Measurements from ENCODE around the gene RASGRP4. TPM values are rescaled to one million over a fixed set of nuclear protein-coding genes. Genes with fewer than 3 reads are reported as not detected.

RASGRP4 gene
- total RNA-seq, 4 donors from 2014 or later: under 0.01 to 2.0 (median 1.5) TPM; not detected in 1

DNA sequence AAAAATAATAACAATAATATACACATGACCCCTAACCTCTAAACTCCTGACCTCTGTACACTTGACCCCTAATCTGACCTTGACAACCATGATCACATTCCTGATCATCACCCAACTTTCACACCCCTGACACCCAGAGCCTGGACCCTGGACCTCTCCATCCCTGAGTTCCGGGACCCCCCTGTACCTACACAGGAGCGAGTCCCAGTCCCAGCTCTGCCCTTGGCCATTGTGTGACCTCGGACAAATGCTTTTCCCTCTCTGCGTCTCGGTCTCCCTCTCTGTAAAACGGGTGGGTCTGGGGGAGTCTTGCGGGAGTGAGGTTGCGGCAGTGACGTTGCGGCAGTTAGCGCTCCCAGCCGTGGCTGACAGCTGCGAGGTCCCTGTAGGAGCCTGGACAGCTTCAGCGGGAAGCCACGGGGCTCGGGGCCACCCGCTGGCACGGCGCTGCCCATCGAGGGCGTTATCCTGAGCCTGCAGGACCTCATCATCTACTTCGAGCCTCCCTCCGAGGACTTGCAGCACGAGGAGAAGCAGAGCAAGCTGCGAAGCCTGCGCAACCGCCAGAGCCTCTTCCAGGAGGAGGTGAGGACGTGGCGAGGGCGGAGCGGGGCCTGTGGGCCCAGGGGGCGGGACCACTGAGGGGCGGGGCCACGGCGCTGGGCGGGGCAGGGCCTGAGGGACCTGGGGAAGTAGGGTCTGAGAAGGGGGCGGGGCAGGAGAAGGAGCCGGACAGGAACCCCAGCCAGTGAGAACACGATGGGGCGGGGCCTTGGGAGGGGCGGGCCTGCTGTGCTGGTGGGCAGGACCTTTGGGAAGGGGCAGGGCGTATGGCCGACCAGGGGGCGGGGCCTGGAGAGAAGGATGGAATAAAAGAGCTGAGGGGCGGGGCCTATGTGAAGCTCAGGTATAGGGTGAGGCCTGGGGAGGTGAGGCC, 26.7 kb upstream of the RASGRP4 start:
- TF ChIP-seq, protein P1, sequence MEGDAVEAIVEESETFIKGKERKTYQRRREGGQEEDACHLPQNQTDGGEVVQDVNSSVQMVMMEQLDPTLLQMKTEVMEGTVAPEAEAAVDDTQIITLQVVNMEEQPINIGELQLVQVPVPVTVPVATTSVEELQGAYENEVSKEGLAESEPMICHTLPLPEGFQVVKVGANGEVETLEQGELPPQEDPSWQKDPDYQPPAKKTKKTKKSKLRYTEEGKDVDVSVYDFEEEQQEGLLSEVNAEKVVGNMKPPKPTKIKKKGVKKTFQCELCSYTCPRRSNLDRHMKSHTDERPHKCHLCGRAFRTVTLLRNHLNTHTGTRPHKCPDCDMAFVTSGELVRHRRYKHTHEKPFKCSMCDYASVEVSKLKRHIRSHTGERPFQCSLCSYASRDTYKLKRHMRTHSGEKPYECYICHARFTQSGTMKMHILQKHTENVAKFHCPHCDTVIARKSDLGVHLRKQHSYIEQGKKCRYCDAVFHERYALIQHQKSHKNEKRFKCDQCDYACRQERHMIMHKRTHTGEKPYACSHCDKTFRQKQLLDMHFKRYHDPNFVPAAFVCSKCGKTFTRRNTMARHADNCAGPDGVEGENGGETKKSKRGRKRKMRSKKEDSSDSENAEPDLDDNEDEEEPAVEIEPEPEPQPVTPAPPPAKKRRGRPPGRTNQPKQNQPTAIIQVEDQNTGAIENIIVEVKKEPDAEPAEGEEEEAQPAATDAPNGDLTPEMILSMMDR (IDR thresholded peaks at IDR 0.05): no peak
- TF ChIP-seq POLR2A (IDR thresholded peaks at IDR 0.05): no peak
- Histone ChIP-seq H3K4me1 (no peaks in the 10 kb centered on the region), H3K36me3 (no peaks in the 10 kb centered on the region), H3K27me3 (no peaks in the 10 kb centered on the region), H3K9me3 (no peaks in the 10 kb centered on the region), H3K27ac (no peak overlapping the region), H3K4me3 (no peak overlapping the region)
- intact Hi-C loops (cut with DNase I; ENCODE audit: low total_unique reads): no loop called here
- no peak for DNase-seq

DNA sequence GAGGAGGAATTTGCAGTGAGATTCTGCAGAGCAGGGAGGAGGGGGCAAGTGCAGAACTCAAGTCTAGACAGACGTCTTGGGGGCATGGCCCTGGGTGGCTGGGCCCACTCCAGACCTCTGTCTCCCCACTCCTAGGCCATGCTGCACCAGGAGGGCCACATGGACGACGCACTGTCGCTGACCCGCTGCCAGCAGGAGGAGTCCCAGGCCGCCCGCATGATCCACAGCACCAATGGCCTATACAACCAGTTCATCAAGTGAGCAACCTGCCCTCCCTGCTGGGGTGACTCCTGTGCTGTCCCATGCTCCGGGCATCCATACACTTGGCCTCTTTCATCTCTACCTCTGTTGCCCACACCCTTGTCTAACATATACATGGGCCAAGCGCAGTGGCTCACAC, 25.6 kb upstream of the RASGRP4 start:
- no peak for DNase-seq
- H3K4me3 ChIP-seq: no peak overlapping the region
- no peaks in the 10 kb centered on the region for H3K4me1 ChIP-seq
- intact Hi-C loops (cut with DNase I; ENCODE audit: low total_unique reads): no loop called here
- TF ChIP-seq, protein P1 (IDR thresholded peaks at IDR 0.05): no peak
- no peak for TF ChIP-seq POLR2A (IDR thresholded peaks at IDR 0.05)
- H3K27ac ChIP-seq: no peak overlapping the region
- H3K36me3 ChIP-seq: no peaks in the 10 kb centered on the region
- H3K27me3 ChIP-seq: no peaks in the 10 kb centered on the region
- no peaks in the 10 kb centered on the region for H3K9me3 ChIP-seq

DNA sequence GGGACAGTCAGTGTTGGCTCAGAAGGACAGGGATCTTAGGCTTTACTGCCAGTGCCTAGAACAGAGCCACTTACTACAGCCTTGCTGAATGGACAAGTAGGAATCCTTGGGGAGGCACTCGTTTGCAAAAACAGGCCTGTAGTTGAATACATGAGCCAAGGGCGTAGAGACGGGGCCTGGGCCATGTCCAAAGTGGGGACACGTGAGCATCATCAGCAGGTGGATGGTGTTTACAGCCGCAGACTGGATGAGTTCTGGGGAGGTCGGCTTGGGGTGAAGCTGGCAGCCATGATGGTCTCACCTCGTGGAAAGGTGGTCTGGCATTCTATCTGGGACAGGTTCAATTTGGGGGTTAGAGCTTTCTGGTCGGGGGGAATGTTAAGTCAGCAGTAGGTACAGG, 25.0 kb upstream of the RASGRP4 start:
- Histone ChIP-seq H3K27ac (no peak overlapping the region), H3K4me3 (no peak overlapping the region), H3K27me3 (no peaks in the 10 kb centered on the region), H3K36me3 (no peaks in the 10 kb centered on the region), H3K4me1 (no peaks in the 10 kb centered on the region), H3K9me3 (no peaks in the 10 kb centered on the region)
- DNase-seq: no peak
- TF ChIP-seq POLR2A (IDR thresholded peaks at IDR 0.05): no peak
- TF ChIP-seq, protein P1 (IDR thresholded peaks at IDR 0.05): no peak
- intact Hi-C loops (cut with DNase I; ENCODE audit: low total_unique reads): no loop called here

DNA sequence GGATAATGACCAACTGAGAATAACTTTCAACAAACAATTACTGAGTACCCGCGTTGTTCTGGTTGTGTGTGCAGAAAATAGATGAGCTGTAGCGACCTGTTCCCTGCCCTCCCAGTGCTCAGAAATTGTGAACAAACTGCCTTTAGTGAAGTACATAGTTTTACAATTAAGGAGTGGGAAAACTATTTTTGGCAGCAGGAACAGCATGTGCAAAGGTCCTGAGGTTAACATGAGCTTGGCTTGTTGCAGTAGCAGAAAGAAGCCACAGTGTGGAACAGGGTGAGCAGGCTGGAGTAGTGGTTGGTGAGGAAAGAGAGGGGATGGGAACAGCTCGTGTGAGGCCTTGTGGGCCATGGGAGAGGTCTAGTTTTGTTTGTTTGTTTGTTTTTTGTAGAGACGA, 23.5 kb upstream of the RASGRP4 start:
- TF ChIP-seq, protein P1 (IDR thresholded peaks at IDR 0.05): no peak
- no peaks in the 10 kb centered on the region for H3K9me3 ChIP-seq
- H3K4me1 ChIP-seq: no peaks in the 10 kb centered on the region
- no peaks in the 10 kb centered on the region for H3K27me3 ChIP-seq
- no peak for DNase-seq
- H3K27ac ChIP-seq: no peak overlapping the region
- intact Hi-C loops (cut with DNase I; ENCODE audit: low total_unique reads): no loop called here
- H3K4me3 ChIP-seq: no peak overlapping the region
- H3K36me3 ChIP-seq: no peaks in the 10 kb centered on the region

DNA sequence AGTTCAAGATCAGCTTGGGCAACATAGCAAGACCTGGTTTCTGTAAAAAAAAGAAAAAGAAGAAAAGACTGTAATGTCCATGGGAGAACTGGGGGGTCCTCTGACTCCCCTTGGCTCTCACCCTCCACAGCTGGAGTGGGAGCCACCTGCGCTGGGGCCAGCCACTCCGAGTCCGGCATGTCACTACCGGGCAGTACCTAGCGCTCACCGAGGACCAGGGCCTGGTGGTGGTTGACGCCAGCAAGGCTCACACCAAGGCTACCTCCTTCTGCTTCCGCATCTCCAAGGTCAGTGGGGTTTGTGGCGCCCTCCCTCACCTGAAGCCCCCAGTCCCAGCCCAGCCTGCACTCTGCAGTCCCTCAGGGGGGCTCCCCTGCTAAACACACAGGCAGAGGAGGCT, 22.2 kb upstream of the RASGRP4 start:
- TF ChIP-seq, protein P1 (IDR thresholded peaks at IDR 0.05): no peak

More for the DNA sequence above, 22.2 kb upstream of the RASGRP4 start:
- no peaks in the 10 kb centered on the region for H3K4me1 ChIP-seq
- intact Hi-C loops (cut with DNase I; ENCODE audit: low total_unique reads): no loop called here
- no peaks in the 10 kb centered on the region for H3K9me3 ChIP-seq
- H3K36me3 ChIP-seq: no peaks in the 10 kb centered on the region
- no peak overlapping the region for H3K27ac ChIP-seq
- H3K27me3 ChIP-seq: no peaks in the 10 kb centered on the region
- DNase-seq: no peak
- no peak overlapping the region for H3K4me3 ChIP-seq
